HG03045 (cell line): ENCODE measurements around the gene GNG7.
"Not testable (repeated sequence)": the region's sequence is repeated elsewhere in the genome, so short reads cannot be mapped to it uniquely, and the experiment has no call there.

Source experiments
- ATAC-seq: cut with Tn5 transposase; IDR thresholded peaks from one replicate; pipeline ENCODE4 v1.9.1; 2021; ENCODE audit warnings: mild to moderate bottlenecking, moderate library complexity; ENCODE audit not compliant: unreplicated experiment

The GNG7 gene

GRCh38 chr19:2493448-2493847 is 209.0 kb downstream of the GNG7 start:
- ATAC-seq: not testable (repeated sequence)

- no peak for ATAC-seq
Measured at GRCh38 chr19:2492870-2493269, 209.6 kb downstream of the GNG7 start.

DNA sequence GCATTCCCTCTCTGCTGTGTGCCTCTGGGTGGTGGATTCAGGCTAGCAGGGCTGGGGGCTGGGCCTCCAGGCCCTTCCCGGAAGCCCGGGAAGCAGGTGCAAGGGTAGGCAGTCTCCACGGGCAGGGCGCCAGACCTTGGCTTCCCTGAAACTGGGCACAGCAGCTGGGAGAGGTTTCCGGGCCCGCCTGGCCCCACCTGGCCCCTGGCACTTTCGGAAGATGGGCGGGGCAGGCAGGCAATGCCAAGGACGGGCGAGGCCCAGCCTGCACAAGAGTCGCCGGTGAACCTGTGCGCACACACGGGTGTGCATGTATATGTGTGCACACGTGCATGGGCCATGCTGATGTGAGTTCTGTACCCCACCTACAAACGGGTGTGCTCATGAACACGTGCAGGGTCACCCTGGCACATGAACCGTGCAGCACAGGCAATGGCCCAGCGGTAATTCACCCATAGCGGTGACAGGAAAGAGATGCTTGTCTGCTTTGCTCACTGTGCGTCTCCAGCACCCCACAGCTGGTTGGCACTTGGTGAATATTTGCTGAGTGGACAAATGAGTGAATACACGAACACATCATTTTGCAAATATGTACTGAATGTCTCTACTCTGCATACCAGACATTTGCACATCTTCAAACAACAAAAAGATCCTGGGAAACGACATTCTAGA is 211.2 kb downstream of the GNG7 start:
- no peak for ATAC-seq

- no peak for ATAC-seq
Measured at GRCh38 chr19:2490659-2491058, 211.8 kb downstream of the GNG7 start.

DNA sequence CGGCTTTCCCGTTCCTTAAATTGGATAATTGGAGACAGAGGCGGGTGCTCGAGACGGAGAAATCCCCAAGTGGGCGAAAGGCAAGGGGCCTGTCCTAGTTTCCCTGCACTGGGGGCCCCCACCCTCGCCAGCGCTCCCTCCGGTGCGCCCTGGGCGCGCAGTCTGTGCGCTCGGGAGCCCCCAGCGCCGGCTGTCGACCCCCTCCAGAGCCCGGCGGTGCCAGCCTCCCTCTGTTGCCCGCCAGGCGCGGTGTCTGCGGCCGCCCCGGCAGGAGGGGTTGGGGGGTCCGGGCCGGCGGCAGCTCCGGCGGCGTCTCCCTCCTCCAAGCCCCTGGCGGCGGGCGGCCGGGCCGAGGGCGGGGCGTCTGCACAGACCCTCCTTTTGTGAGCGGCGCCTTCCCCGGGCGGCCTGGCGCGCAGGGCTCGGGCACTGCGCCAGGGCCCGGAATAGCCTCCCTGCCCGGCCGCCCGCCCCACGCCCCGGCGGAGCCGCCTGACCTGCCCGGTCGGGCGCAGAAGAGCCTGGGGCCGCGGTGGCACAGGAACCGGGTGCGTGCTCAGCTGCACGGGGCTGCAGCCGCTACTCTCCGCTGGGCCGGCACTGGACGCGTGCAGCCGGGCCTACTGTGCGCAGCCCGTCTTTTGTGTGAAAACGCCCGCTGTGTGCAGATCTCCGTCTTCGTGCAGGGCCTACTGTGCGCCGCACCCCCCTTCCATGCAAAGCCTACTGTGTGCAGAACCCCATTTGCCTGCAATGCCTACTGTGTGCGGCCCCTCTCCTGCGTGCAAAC is 213.4 kb downstream of the GNG7 start:
- no peak for ATAC-seq

- ATAC-seq: no peak
Measured at GRCh38 chr19:2488405-2488941, 214.0 kb downstream of the GNG7 start.

DNA sequence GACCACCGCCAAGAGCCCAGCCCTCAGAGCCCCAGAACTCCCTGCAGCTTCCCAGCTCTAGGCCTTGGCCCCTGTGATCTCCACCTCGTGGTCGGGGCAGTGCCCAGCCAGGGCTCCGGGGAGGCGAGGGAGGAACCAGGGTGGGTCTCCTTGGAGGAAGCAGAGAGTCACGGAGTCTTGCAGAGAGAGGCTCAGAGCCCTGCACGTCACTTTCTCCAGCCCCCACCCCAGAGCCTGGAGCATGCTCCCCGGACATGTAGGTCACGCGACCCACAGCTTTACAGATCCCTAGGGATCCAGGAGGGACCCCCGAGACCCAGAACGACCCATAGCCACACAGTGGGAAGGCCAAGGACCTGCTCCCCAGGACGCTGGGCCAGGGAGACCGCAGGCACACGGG is 214.7 kb downstream of the GNG7 start:
- no peak for ATAC-seq

- ATAC-seq: no peak
Measured at GRCh38 chr19:2487090-2487489, 215.4 kb downstream of the GNG7 start.

DNA sequence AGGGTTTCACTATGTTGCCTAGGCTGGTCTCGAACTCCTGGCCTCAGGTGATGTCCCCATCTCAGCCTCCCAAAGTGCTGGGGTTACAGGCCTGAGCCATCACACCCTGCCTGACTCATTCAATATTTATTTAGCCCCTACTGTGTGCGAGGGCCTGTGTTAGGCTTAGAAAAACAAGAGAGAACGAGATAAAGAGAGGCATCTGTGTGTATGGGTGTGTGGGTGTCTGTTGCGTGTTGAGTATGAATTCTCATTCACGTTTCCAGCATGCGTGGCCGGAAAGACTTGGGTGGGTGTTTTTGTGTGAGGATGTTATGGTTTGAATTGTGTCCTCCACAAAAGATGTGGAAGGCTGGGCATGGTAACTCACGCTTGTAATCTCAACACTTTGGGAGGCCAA is 217.1 kb downstream of the GNG7 start:
- no peak for ATAC-seq

GRCh38 chr19:2484178-2484937 is 218.1 kb downstream of the GNG7 start:
- no peak for ATAC-seq

DNA sequence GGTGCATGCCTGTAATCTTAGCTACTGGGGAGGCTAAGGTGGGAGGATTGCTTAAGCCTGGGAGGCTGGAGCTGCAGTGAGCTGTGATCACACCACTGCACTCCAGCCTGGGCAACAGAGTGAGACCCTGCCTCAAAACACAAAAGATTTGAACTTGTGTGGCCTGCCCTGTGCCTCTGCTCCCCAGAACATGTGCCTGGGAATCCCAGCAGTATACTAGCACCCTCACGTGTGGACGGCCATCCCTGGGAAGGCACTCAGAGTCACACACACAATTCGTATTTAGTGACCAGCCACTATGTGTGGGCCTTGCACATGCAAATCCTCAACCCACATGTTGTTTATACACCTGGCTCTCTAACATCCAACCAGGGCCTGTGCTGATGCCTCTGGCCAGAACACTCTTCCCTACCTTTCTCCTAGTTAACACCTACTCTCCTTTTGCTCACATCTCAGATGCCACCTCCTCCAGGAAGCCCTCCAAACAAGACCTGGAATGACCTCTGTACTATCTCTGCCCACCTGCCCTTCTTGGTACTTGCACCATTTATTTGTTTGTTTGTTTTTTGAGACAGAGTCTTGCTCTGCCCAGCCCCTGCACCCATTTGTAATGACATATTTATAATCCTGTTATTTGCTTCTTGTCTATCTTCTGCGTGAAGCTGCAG is 218.9 kb downstream of the GNG7 start:
- no peak for ATAC-seq

DNA sequence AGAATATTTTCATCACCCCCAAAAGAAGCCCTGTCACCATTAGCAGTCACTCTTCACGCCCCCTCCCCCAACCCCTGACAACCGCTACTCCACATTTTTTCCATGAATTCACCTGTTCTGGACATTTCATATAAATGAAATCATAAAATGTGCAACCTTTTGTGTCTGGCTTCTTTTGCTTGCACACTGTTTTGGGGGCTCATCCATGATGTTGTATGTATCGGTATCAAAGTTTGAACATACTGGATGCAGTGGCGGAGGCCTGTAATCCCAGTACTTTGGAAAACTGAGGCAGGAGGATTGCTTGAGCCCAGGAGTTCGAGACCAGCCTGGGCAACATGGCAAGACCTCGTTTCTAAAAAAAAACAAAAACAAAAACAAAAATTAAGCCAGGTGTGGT is 219.4 kb downstream of the GNG7 start:
- no peak for ATAC-seq

DNA sequence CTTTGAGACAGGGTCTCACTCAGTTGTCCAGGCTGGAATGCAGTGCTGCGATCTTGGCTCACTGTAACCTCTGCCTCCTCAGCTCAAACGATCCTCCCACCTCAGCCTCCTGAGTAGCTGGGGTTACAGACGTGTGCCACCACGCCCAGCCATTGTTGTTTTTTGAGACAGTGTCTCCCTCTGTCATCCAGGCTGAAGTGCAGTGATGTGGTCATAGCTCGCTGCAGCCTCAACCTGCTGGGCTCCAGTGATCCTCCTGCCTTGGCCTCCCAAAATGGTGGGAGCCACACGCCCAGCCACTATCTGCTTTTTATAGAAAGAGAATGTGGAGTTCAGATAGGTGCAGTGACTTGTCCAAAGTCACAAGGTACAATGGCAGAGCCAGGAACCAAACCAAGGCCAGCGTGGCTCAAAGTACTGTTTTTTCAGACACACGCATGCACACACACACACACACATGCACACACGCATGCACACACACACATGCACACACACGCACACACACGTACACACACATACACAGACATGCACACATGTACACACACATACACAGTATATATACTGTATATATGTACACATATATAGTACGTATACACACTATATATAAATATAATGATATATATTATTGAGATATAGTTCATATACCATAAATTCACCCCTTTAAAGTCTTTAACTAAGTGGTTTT is 220.0 kb downstream of the GNG7 start:
- no peak for ATAC-seq

DNA sequence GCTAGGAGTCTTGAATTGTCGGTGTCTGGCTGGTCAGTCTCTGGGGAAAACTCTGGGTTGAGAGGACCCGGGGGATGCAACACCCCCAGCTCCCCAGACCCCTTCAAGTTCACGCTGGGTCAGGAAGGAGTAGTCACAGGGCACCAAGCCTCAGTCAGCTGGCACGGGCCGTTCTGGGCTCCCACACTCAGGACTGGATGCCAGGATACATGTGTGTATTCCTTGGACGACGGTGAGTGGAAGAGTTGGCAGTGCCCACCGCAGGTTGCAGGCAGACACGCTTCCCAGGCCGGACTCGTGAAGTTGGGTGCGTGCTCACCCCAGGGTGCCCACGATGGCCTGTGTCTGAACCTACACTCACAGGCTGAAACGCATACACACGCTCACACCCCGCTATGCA is 221.0 kb downstream of the GNG7 start:
- no peak for ATAC-seq

- no peak for ATAC-seq
Measured at GRCh38 chr19:2479556-2480194, 222.8 kb downstream of the GNG7 start.

- no peak for ATAC-seq
Measured at GRCh38 chr19:2478756-2479555, 223.5 kb downstream of the GNG7 start.

- no peak for ATAC-seq
Measured at GRCh38 chr19:2478278-2478755, 224.2 kb downstream of the GNG7 start.

DNA sequence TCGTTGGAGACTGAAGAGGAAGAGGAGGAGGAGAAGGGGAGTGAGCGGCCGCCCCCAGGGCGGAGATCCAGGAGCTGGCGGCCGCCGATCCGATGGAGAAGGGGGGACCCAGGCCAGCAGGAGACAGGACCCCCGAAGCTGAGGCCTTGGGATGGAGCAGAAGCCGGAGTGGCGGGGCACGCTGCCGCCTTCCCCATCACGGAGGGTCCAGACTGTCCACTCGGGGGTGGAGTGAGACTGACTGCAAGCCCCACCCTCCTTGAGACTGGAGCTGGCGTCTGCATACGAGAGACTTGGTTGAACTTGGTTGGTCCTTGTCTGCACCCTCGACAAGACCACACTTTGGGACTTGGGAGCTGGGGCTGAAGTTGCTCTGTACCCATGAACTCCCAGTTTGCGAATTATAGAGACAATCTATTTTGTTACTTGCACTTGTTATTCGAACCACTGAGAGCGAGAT is 224.7 kb downstream of the GNG7 start:
- ATAC-seq: no peak
